ENCODE results near the gene DNAJB14.

DNA sequence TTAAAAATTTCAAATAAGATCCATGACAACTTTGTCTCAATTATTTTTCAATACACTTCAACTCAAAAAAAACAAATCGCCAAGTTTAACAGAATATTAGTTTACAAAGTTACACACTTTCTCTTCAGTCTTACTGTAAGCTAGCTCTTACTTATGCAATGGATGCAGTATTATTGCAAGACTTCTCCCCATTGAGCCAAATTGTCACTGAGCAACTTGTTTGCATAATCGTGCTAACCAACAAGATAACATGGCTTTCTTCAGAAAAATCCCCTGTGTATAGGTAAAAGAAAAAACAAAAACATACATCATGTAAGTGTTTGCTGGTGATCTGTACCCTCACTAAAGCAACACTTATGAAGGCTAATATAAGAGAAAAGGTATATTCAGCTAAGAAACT lies 18.9 kb downstream of the DNAJB14 start:
- no peak for TF ChIP-seq CTCF (conservative IDR thresholded peaks at IDR 0.05 in 1 of 2, IDR thresholded peaks at IDR 0.05 in 1 of 2; ENCODE audit: low read depth in 1 of 2, low read length in 2 of 2)
- TF ChIP-seq EZH2 (IDR thresholded peaks at IDR 0.05; ENCODE audit: low read length, missing control alignments): no peak
